T-helper 1 cell treated with Interleukin-12 subunit alpha and Interleukin-12 subunit beta and Interleukin-4 antibody, amounts not matched to agents 30 ng/mL and 1 ng/mL, for 36 hours (primary cell): ENCODE data around the gene DLG1. TPM values are rescaled to one million over a fixed set of nuclear protein-coding genes. Genes with fewer than 3 reads are reported as not detected.

Source experiments
- intact Hi-C: fragments of 100-400 bp; cut with micrococcal nuclease; formaldehyde crosslinking; loops from one replicate; pipeline ENCODE4 v1.15.1; 2024
- total RNA-seq: library from RNA; stranded (reverse); gene quantifications from 2 replicates; pipeline ENCODE4 v1.2.3, GENCODE V29; 2022

Gene DLG1
- total RNA-seq, 1 donor from 2014 or later = 82.3 TPM

- intact Hi-C loops = loop anchor here (1.0 kb wide), 1 partner anchor 26 kb away; the partner anchor contains the start of gene MELTF
These were observed 294.7 kb downstream of the DLG1 start for GRCh38 chr3:197003461-197004385.

GRCh38 chr3:197002701-197003454 lies 295.5 kb downstream of the DLG1 start:
- intact Hi-C loops = loop anchor here (1.0 kb wide), 4 partner anchors 26 to 184 kb away; partner anchors contain the start of genes MELTF, NCBP2 and SENP5

- intact Hi-C loops = loop anchor here (1.0 kb wide), 3 partner anchors 60 to 185 kb away; partner anchors contain the start of genes NCBP2 and SENP5
These were observed 296.3 kb downstream of the DLG1 start for GRCh38 chr3:197001972-197002700.

GRCh38 chr3:197001106-197001971 lies 297.1 kb downstream of the DLG1 start:
- intact Hi-C loops = no loop called here

GRCh38 chr3:197000211-197000610 lies 298.2 kb downstream of the DLG1 start:
- intact Hi-C loops = no loop called here

- intact Hi-C loops = no loop called here
These were observed 299.2 kb downstream of the DLG1 start for GRCh38 chr3:196998966-196999760.

GRCh38 chr3:196997311-196997710 lies 301.1 kb downstream of the DLG1 start:
- intact Hi-C loops = no loop called here

- intact Hi-C loops = no loop called here
These were observed 301.8 kb downstream of the DLG1 start for GRCh38 chr3:196996454-196997265.

GRCh38 chr3:196995646-196996355 lies 302.6 kb downstream of the DLG1 start:
- intact Hi-C loops = no loop called here

GRCh38 chr3:196995027-196995426 lies 303.4 kb downstream of the DLG1 start:
- intact Hi-C loops = no loop called here

- intact Hi-C loops = no loop called here
These were observed 304.4 kb downstream of the DLG1 start for GRCh38 chr3:196994056-196994455.
